Measurements from ENCODE around the gene VEGFC.

GRCh38 chr4:176636292-176636691, 156.4 kb downstream of the VEGFC start:
- TF ChIP-seq CTCF (IDR thresholded peaks at IDR 0.05; ENCODE audit: insufficient read depth, low read depth, low read length): no peak
- TF ChIP-seq EZH2 (IDR thresholded peaks at IDR 0.05; ENCODE audit: insufficient read depth, low read length): no peak
